NCI-H2171 treated with DMSO at 0.1 percent for 48 hours (cell line): ENCODE measurements around the gene U2AF1L4.
"Not testable (repeated sequence)": the region's sequence is repeated elsewhere in the genome, so short reads cannot be mapped to it uniquely, and the experiment has no call there.

ENCODE experiments used
- DNase-seq: peaks from one replicate; lab custom pipeline; 2025; lab: John Stamatoyannopoulos, UW

The U2AF1L4 gene

DNA sequence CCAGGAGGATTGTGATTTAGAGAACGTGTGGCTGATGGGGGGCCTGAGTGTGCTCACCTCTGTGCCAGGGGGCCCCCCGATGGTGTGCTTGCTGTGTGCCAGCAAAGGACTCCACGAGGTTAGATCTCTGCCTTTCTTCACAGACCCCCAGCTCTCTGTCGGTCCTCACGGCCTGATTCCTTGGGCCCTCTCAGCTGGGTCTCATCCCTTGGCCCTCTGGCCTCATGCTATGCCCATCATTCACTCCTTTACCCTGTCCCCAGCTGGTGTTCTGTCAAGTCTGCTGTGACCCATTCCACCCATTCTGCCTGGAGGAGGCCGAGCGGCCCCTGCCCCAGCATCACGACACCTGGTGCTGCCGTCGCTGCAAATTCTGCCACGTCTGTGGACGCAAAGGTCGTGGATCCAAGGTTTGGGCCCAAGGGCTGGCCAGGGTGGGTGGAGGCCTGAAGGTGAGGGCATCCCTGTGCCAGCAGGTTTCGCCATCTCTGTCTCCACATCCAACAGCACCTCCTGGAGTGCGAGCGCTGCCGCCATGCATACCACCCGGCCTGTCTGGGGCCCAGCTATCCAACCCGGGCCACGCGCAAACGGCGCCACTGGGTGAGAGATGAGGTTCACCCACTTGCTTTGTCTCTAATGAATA lies 19.9 kb downstream of the U2AF1L4 start:
- DNase-seq, result no peak

- no peak for DNase-seq
Measured at GRCh38 chr19:35724560-35724959, 20.7 kb downstream of the U2AF1L4 start.

DNA sequence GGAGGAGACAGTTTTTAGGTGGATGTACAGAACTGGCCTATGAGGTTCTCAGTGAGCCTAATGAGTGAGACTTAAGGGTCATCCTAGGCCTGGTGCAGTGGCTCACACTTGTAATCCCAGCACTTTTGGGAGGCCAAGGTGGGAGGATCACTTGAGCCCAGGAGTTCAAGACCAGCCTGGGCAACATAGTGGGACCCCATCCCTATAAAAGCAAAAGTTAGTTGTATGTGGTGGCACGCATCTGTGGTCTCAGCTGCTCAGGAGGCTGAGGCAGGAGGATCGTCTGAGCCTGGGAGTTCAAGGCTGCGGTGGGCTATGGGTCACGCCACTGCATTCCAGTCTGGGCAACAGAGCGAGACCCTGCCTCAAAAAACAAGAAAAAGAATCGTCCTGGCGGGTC lies 21.1 kb downstream of the U2AF1L4 start:
- not testable (repeated sequence) for DNase-seq

DNA sequence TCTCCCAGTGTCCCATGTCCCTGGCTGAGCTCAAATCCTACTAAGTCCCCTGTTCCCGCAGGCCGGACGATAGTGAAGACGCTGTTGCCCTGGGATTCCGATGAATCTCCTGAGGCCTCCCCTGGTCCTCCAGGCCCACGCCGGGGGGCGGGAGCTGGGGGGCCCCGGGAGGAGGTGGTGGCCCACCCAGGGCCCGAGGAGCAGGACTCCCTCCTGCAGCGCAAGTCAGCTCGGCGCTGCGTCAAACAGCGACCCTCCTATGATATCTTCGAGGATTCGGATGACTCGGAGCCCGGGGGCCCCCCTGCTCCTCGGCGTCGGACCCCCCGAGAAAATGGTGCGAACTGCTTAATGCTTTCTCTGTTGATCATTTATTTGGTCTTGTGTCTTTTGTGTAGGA lies 21.5 kb downstream of the U2AF1L4 start:
- no peak for DNase-seq

GRCh38 chr19:35722897-35723296 lies 22.3 kb downstream of the U2AF1L4 start:
- DNase-seq, result no peak

- no peak for DNase-seq
Measured at GRCh38 chr19:35722461-35722860, 22.8 kb downstream of the U2AF1L4 start.

DNA sequence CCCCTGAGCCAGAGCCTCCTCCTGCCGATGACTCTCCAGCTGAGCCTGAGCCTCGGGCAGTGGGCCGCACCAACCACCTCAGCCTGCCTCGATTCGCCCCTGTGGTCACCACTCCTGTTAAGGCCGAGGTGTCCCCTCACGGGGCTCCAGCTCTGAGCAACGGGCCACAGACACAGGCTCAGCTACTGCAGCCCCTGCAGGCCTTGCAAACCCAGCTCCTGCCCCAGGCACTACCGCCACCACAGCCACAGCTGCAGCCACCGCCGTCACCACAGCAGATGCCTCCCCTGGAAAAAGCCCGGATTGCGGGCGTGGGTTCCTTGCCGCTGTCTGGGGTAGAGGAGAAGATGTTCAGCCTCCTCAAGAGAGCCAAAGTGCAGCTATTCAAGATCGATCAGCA lies 23.8 kb downstream of the U2AF1L4 start:
- no peak for DNase-seq

DNA sequence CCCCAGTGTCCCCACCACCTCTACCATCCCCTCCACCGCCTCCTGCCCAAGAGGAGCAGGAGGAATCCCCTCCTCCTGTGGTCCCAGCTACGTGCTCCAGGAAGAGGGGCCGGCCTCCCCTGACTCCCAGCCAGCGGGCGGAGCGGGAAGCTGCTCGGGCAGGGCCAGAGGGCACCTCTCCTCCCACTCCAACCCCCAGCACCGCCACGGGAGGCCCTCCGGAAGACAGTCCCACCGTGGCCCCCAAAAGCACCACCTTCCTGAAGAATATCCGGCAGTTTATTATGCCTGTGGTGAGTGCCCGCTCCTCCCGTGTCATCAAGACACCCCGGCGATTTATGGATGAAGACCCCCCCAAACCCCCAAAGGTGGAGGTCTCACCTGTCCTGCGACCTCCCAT lies 24.6 kb downstream of the U2AF1L4 start:
- DNase-seq, result no peak

GRCh38 chr19:35720163-35720524 lies 25.1 kb downstream of the U2AF1L4 start:
- DNase-seq, result no peak

DNA sequence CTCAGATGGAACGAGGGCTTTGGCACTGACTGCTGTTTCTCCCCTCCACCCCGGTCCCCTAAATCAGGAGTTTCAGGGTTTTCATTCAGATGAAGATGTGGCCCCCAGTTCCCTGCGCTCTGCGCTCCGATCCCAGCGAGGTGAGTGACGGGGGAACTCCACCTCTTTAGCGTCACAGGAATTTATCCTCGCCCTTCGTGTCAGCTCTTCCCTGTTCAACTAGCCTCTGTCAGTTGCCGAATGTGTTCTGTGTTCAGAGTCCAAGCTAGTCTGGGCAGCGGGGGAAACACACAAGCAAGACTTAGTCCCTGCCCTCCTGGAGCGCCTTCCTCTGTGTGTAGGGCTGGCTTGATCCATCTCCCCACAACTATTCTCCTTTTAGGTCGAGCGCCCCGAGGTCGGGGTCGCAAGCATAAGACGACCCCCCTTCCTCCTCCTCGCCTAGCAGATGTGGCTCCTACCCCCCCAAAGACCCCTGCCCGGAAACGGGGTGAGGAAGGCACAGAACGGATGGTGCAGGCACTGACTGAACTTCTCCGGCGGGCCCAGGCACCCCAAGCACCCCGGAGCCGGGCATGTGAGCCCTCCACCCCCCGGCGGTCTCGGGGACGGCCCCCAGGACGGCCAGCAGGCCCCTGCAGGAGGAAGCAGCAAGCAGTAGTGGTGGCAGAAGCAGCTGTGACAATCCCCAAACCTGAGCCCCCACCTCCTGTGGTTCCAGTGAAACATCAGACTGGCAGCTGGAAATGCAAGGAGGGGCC lies 25.6 kb downstream of the U2AF1L4 start:
- no peak for DNase-seq

DNA sequence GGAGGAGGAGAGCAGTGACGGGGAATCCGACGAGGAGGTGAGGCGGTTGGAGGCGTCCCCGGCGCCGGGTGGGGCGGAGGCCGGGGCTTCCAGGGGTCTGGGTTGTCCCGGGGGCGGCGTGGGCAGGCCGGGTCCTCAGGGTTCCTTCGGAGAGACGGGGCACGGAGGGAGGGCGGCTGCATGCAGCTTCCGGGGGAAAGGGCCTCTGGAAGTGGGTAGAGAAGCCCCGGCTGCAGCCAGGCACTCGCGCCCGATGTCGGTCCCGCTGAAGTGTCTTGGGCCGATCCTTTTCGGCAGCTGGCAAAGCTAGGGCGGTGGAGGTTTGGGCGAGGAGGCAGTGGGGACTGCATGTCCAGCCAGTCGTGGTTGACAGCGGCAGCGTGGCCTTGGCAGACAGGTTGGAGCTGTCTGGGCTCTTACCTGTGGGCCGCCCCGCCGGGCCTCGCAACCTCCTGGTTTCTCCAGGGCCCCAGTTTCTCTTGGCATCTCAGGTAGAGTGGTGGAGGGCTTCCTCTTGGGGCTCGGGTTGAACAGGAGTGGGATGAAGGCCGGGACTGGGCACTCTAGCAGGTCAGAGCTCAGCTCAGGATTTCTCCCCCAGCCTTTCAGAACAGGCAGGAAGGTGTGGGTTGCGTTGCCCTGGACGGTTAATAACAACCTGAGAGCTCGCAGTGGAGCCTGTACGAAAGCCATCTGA lies 26.7 kb downstream of the U2AF1L4 start:
- no peak for DNase-seq

DNA sequence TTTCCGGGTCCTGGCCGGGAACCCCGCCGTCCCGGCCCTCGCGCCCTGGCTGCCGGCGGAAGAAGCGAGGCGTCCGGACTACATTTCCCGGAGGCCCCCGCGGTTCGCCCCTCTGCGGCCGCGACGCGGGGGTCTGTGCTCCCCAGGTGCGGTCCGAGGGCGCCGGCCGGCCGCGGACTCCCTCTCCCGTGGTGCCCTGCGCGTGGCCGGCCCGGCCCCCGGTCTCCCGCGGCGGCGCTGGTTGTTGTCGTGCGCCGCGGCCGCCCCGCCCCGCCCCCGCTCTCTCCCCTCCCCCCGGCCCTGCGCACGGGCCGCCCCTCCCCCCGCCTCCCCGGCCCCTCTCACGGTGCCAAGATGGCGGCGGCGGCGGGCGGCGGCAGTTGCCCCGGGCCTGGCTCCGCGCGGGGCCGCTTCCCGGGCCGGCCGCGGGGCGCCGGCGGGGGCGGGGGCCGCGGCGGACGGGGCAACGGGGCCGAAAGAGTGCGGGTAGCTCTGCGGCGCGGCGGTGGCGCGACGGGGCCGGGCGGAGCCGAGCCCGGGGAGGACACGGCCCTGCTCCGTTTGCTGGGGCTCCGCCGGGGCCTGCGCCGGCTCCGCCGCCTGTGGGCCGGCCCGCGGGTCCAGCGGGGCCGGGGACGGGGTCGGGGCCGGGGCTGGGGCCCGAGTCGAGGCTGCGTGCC lies 27.4 kb downstream of the U2AF1L4 start, which contains the start of gene KMT2B:
Gene KMT2B, plus strand, starts transcription at position 339 of the 680 bp plus-strand sequence. Its CDS starts 16 bp downstream, at position 355.
- no peak for DNase-seq

DNA sequence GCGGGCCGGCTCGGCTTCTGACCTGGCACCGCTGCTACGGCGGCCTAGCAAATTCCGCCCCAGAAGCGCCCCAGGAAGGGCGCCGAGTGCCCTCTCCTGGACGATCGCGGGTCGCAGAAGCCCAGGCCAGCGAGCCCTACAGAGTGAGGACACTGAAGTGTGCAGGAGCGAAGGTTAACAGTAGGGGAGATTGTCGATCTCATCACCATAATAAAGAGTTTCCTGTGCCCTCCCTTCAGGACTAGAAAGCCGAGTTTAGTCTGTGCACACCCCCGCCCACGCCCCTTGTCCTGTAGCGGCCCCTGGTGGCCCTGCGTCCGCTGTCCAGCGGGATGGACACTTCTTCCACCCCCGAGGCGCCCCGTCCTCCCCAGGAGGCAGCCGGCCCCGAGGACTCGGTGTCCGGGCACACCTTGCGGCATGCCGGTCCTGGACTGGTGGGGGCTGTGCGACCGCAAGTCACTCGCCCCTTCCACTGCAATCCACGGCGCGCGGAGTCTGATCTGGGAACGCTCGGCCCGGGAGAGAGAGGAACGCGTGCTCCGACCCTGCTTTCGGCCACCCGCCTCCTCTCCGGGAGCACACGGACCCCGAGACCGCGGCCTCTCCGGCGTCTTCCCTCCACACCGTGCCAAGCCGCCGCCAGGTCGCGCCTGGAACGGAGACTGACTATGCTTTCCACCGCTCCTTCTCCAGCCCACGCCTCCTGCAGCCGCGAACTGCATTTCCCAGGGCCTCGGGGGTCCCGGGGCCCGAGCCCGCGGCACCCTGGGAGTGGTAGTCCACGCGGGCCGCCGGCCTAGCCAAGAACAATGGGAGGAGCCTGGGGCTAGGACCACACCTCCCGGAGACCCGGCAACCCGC lies 28.2 kb downstream of the U2AF1L4 start:
- peak; percentile 97 for DNase-seq

DNA sequence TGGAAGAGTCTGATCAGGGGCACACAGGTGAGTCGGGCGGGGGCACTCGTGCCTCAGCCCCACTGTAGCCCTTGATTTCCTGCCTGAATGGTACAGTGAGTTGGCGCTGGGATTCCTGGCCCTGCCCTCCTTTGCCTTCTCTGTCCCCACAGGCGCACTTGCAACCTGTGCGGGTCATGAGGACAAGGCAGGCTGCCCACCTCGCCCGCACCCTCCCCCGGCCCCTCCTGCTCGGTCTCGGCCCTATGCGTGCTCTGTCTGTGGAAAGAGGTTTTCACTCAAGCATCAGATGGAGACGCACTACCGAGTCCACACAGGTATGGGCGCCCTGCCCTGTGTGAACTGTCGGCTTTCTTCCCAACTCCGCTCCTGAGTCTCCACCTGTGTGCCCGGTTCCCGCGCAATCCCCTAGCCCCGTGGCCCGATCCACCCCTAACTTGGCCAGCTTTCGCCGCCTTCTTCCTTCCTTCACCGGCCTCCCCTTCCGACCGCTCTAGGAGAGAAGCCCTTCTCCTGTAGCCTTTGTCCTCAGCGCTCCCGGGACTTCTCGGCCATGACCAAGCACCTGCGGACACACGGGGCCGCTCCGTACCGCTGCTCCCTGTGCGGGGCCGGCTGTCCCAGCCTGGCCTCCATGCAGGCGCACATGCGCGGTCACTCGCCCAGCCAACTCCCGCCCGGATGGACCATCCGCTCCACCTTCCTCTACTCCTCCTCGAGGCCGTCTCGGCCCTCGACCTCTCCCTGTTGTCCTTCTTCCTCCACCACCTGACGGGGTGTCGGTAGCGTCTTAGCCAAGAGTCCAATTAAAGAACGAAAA lies 29.0 kb downstream of the U2AF1L4 start:
- peak; percentile 37 for DNase-seq

- no peak for DNase-seq
Measured at GRCh38 chr19:35715355-35715809, 29.8 kb downstream of the U2AF1L4 start.

GRCh38 chr19:35714601-35715354 lies 30.4 kb downstream of the U2AF1L4 start:
- no peak for DNase-seq

DNA sequence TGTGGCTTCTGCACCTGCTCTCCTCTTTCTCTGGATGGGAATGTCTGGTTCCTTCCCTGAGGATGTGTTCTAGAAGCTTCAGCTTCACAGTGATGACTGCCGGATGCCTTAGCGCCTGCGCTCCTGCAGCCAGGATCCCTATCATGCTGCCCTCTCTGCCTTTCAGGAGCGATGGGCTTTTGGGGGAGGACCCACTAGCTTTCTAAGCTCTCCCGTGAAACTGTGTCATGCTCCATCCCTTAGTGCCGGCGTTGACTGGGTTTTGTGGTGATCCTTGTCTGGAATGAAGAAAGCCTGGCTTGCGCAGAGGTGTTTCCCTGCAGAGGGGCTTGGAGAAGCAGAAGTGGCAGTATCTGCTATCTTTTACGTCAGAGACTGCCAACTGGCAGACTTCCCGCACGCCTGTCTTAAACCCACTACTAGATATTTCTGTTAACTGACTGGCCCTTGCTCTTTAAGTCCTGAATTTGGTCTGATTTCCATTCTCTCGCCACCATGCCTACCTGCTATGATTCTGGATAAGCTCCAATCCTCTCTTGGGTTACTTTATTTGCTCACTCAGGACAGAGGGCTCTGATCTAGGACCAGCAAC lies 31.2 kb downstream of the U2AF1L4 start:
- DNase-seq, result no peak

- no peak for DNase-seq
Measured at GRCh38 chr19:35713506-35713850, 31.7 kb downstream of the U2AF1L4 start.
